ENCODE results near the gene TRPV5. TPM values are rescaled to one million over a fixed set of nuclear protein-coding genes. Genes with fewer than 3 reads are reported as not detected.

Gene TRPV5
- total and polyA plus RNA-seq, 2 of the 8 experiments (the other 6 are each of a cell fraction or from before 2014, with no cell fraction given), result 0.03 TPM; not detected in 1

DNA sequence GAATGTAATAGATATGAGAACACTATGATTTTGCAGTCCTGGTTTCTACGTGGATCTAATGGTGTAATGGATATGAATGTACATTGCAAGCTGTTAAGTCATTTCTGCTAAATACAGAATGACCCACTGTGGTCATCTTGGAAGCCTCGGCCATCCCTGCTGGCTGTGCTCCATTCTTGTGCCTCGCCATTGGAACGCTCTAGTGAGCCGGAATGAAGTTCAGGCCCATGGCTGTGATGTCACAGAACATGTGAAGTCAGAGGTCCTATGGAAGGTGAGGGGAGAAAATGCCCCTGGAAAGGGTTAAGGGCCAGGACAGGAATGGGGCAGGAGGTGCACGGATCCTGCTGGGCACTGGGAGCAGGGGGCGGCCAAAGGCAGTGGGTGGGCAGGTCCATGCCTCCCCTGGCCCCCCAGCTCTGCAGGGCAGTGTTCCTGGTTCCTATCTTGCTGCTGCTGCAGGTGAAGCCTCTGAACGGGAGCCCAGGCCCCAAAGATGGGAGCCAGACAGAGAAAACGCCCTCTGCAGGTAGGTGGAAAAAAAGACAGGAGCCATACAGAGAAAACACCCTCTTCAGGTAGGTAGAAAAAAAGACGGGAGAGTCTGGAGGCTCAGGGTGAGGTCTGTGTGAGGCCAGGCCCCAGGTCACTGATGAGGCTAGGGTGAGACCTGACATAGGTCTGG lies 5.8 kb upstream of the TRPV5 start, which contains the start of gene LLCFC1:
Gene LLCFC1, plus strand, starts transcription at position 259 of the 685 bp plus-strand sequence. Its CDS starts 138 bp downstream, at position 397.
- DNase-seq (ENCODE audit: low read depth in 1 of 2, low spot score in 2 of 2), result peak; percentile 19 to 71

More for the DNA sequence above, 5.8 kb upstream of the TRPV5 start, which contains the start of gene LLCFC1:
- no peak within 1 kb of the TSS for H3K56ac ChIP-seq (replicated peaks; ENCODE audit: insufficient read length, low read depth, low read length)
- no peak within 1 kb of the TSS for H3K4me2 ChIP-seq (ENCODE audit: insufficient read depth in 1 of 2, low read depth in 2 of 2, low read length in 2 of 2)
- no peak within 1 kb of the TSS; the same call in 1 of the 2 replicates for H3K18ac ChIP-seq (ENCODE audit: extremely low read depth, low read length)
- WGBS, 2 experiments (ENCODE audit: extremely low coverage in 1 of 2, insufficient coverage in 1 of 2, insufficient read length in 1 of 2, insufficient replicate concordance in 2 of 2, low coverage in 1 of 2, low lambda C conversion rate in 2 of 2, missing lambda C conversion rate in 1 of 2), result 52% methylated on average over 10 of the region's 10 CpGs; no CpG with 5 or more reads in 1 of the 2 experiments
- H2BK5ac ChIP-seq (ENCODE audit: low read depth, low read length), result no peak within 1 kb of the TSS
- no peak within 1 kb of the TSS for H4K91ac ChIP-seq (replicated peaks; ENCODE audit: insufficient read length, low read length)
- H3K27me3 ChIP-seq (replicated peaks in 1 of 4; ENCODE audit: control insufficient read depth in 3 of 4, extremely low read depth in 1 of 4, insufficient read depth in 3 of 4, low read length in 3 of 4), result no peaks in the 10 kb centered on the region; a peak in 1 of 7 replicates
- no peak within 1 kb of the TSS for H3K23ac ChIP-seq (ENCODE audit: insufficient read length)
- H2BK120ac ChIP-seq (replicated peaks; ENCODE audit: low read depth, low read length), result no peak within 1 kb of the TSS
- ChIA-PET POLR2A (ENCODE audit: partially characterized antibody) (no interaction called here), CTCF (ENCODE audit: partially characterized antibody) (interaction anchor here (0.6 to 2.6 kb wide), 20 partner anchors 8 to 720 kb away, joined by 3 to 12 read pairs (median 4); no protein-coding TSS in a partner anchor)
- no peak within 1 kb of the TSS for H3K14ac ChIP-seq (ENCODE audit: insufficient read length)
- H2BK12ac ChIP-seq (ENCODE audit: low read depth, low read length), result no peak within 1 kb of the TSS
- 0 out of 2 replicates have a peak within 1 kb of the TSS, but pooled peaks have one; percentile 56 for H2AFZ ChIP-seq (ENCODE audit: low read length)
- H3K4ac ChIP-seq (replicated peaks; ENCODE audit: insufficient read length, low read depth, low read length), result no peak within 1 kb of the TSS
- H3K23me2 ChIP-seq (ENCODE audit: low read depth, low read length), result no peaks in the 10 kb centered on the region
- TF ChIP-seq, protein P1, sequence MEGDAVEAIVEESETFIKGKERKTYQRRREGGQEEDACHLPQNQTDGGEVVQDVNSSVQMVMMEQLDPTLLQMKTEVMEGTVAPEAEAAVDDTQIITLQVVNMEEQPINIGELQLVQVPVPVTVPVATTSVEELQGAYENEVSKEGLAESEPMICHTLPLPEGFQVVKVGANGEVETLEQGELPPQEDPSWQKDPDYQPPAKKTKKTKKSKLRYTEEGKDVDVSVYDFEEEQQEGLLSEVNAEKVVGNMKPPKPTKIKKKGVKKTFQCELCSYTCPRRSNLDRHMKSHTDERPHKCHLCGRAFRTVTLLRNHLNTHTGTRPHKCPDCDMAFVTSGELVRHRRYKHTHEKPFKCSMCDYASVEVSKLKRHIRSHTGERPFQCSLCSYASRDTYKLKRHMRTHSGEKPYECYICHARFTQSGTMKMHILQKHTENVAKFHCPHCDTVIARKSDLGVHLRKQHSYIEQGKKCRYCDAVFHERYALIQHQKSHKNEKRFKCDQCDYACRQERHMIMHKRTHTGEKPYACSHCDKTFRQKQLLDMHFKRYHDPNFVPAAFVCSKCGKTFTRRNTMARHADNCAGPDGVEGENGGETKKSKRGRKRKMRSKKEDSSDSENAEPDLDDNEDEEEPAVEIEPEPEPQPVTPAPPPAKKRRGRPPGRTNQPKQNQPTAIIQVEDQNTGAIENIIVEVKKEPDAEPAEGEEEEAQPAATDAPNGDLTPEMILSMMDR (IDR thresholded peaks at IDR 0.05; ENCODE audit: control extremely low read depth in 1 of 3, insufficient read depth in 1 of 3, low read depth in 1 of 3, low read length in 3 of 3), result peak; percentile 55 to 97 (median 85)
- TF ChIP-seq YY1 (IDR thresholded peaks at IDR 0.05; ENCODE audit: low read depth, low read length) (peak; percentile 71; the same call in 1 of the 2 replicates), HDAC6 (IDR thresholded peaks at IDR 0.05; ENCODE audit: low read depth, low read length) (no peak), GABPA (IDR thresholded peaks at IDR 0.05; ENCODE audit: borderline replicate concordance, insufficient read depth, low read length) (no peak), RAD21 (IDR thresholded peaks at IDR 0.05 in 1 of 2, conservative IDR thresholded peaks at IDR 0.05 in 1 of 2; ENCODE audit: low read depth in 2 of 2, low read length in 2 of 2) (peak; percentile 55 to 71)
- H3K9ac ChIP-seq (replicated peaks in 1 of 4; ENCODE audit: extremely low read depth in 1 of 4, low read depth in 3 of 4, low read length in 3 of 4), result no peak within 1 kb of the TSS
- H3K27ac ChIP-seq (ENCODE audit: low read depth, low read length), result no peak within 1 kb of the TSS
- H4K5ac ChIP-seq (ENCODE audit: insufficient read length, low read depth, low read length), result no peak within 1 kb of the TSS
- no peaks in the 10 kb centered on the region for H3K9me3 ChIP-seq (ENCODE audit: insufficient read depth in 2 of 2, low read depth in 1 of 2, low read length in 1 of 2)
- H2AK5ac ChIP-seq (ENCODE audit: low read depth, low read length), result no peak within 1 kb of the TSS
- H2BK20ac ChIP-seq (ENCODE audit: low read length), result no peak within 1 kb of the TSS
- H2BK15ac ChIP-seq (ENCODE audit: low read length), result no peak within 1 kb of the TSS
- no peak within 1 kb of the TSS for H3K4me3 ChIP-seq (ENCODE audit: extremely low read depth in 1 of 4, insufficient read depth in 2 of 4, low read depth in 3 of 4, low read length in 4 of 4)
- no peaks in the 10 kb centered on the region for H3K4me1 ChIP-seq (replicated peaks in 1 of 4; ENCODE audit: control insufficient read depth in 3 of 4, insufficient read depth in 4 of 4, low read length in 3 of 4)
- H3K36me3 ChIP-seq (ENCODE audit: control insufficient read depth in 2 of 4, insufficient read depth in 4 of 4, low read length in 3 of 4), result no peaks in the 10 kb centered on the region
- H4K20me1 ChIP-seq (replicated peaks in 1 of 2; ENCODE audit: control insufficient read depth in 1 of 2, insufficient read depth in 2 of 2, low read length in 2 of 2), result peaks cover 0 to 1% of the 10 kb centered on the region in 2 experiments
- 0 out of 2 replicates have a peak within 1 kb of the TSS, but pooled peaks have one; percentile 84 for H4K8ac ChIP-seq (ENCODE audit: extremely low read depth, insufficient read depth, low read length)
- FAIRE-seq, result peak; percentile 65
- no peaks in the 10 kb centered on the region for H3K79me2 ChIP-seq (ENCODE audit: control insufficient read depth in 1 of 2, insufficient read depth in 2 of 2, low read length in 2 of 2)
- no peaks in the 10 kb centered on the region for H3K79me1 ChIP-seq (ENCODE audit: low read depth, low read length)

All from H1 (cell line).